H9 (cell line): ENCODE data around the gene RBPJL. TPM values are rescaled to one million over a fixed set of nuclear protein-coding genes. Genes with fewer than 3 reads are reported as not detected.

Experiments used
- DNase-seq: peaks from one replicate; pipeline ENCODE4 v3.0.0-alpha.2; 2017
- H2AFZ ChIP-seq: one replicate; pipeline ENCODE4 v1.6.1; 2013; ENCODE audit warnings: mild to moderate bottlenecking, low read length, control low read depth, moderate library complexity
- H2AK5ac ChIP-seq: 2 replicates; pipeline ENCODE4 v1.6.1; 2013; ENCODE audit warnings: low read length, control low read depth, mixed read lengths; ENCODE audit not compliant: insufficient read length
- H2BK120ac ChIP-seq: one replicate; pipeline ENCODE4 v1.6.1; 2013; ENCODE audit warnings: low read depth, mild to moderate bottlenecking, low read length, control low read depth, inconsistent platforms; ENCODE audit not compliant: poor library complexity, severe bottlenecking
- H2BK12ac ChIP-seq: 2 replicates; pipeline ENCODE4 v1.6.1; 2013; ENCODE audit warnings: low read length, control low read depth, mixed read lengths, low read depth; ENCODE audit not compliant: insufficient read length
- H2BK15ac ChIP-seq: 2 replicates; pipeline ENCODE4 v1.6.1; 2013; ENCODE audit warnings: low read depth, low read length, control low read depth
- H2BK20ac ChIP-seq: one replicate; pipeline ENCODE4 v1.6.1; 2013; ENCODE audit warnings: low read depth, mild to moderate bottlenecking, low read length, control low read depth, inconsistent platforms; ENCODE audit not compliant: poor library complexity, severe bottlenecking
- H2BK5ac ChIP-seq: 2 replicates; pipeline ENCODE4 v1.6.1; 2013; ENCODE audit warnings: low read length, control low read depth, mixed read lengths; ENCODE audit not compliant: insufficient read length
- H3K14ac ChIP-seq: 2 replicates; pipeline ENCODE4 v1.6.1; 2013; ENCODE audit warnings: low read length, control low read depth; ENCODE audit not compliant: insufficient read depth
- H3K18ac ChIP-seq: 2 replicates; pipeline ENCODE4 v1.6.1; 2013; ENCODE audit warnings: low read depth, mild to moderate bottlenecking, mixed read lengths, low read length, control low read depth; ENCODE audit not compliant: insufficient read length
- H3K23ac ChIP-seq: 2 replicates; pipeline ENCODE4 v1.6.1; 2013; ENCODE audit warnings: low read length, control low read depth, mixed read lengths, low read depth; ENCODE audit not compliant: insufficient read length
- H3K23me2 ChIP-seq: 2 replicates; pipeline ENCODE4 v1.6.1; 2013; ENCODE audit warnings: low read depth, mild to moderate bottlenecking, mixed read lengths, low read length, control low read depth; ENCODE audit not compliant: insufficient read length, poor library complexity, severe bottlenecking
- H3K27ac ChIP-seq: 2 replicates; pipeline ENCODE4 v1.5.1; 2013; ENCODE audit warnings: low read length, control low read depth, mixed read lengths, low read depth; ENCODE audit not compliant: insufficient read length
- H3K27me3 ChIP-seq: 2 replicates; pipeline ENCODE4 v1.6.1; 2013; ENCODE audit warnings: low read length, control low read depth, inconsistent platforms; ENCODE audit not compliant: insufficient read depth
- H3K4ac ChIP-seq: 2 replicates; pipeline ENCODE4 v1.6.1; 2013; ENCODE audit warnings: low read depth, mild to moderate bottlenecking, control low read depth, inconsistent platforms, low read length, moderate library complexity
- H3K4me1 ChIP-seq: 2 replicates; pipeline ENCODE4 v1.6.1; 2013; ENCODE audit warnings: low read length, control low read depth, inconsistent platforms; ENCODE audit not compliant: insufficient read depth
- H3K4me2 ChIP-seq: 2 replicates; pipeline ENCODE4 v1.6.1; 2013; ENCODE audit warnings: low read length, control low read depth, mixed read lengths; ENCODE audit not compliant: insufficient read length, insufficient read depth
- H3K56ac ChIP-seq: 2 replicates; pipeline ENCODE4 v1.6.1; 2013; ENCODE audit warnings: low read depth, mild to moderate bottlenecking, mixed read lengths, low read length, control low read depth; ENCODE audit not compliant: insufficient read length
- H3K79me1 ChIP-seq: 2 replicates; pipeline ENCODE4 v1.6.1; 2013; ENCODE audit warnings: low read depth, mild to moderate bottlenecking, moderate library complexity, low read length, control low read depth, inconsistent platforms; ENCODE audit not compliant: insufficient read depth, poor library complexity, severe bottlenecking
- H3K79me2 ChIP-seq: 2 replicates; pipeline ENCODE4 v1.6.1; 2013; ENCODE audit warnings: low read length, control low read depth, inconsistent platforms; ENCODE audit not compliant: insufficient read depth
- H3K9ac ChIP-seq: 2 replicates; pipeline ENCODE4 v1.6.1; 2013; ENCODE audit warnings: low read length, control low read depth, mixed read lengths; ENCODE audit not compliant: insufficient read length; ENCODE audit errors: extremely low read depth
- H3K9me3 ChIP-seq: one replicate; pipeline ENCODE4 v1.6.1; 2013; ENCODE audit warnings: low read depth, low read length, inconsistent platforms; ENCODE audit not compliant: control insufficient read depth
- H3T11ph ChIP-seq: one replicate; pipeline ENCODE4 v1.6.1; 2013; ENCODE audit warnings: mild to moderate bottlenecking, low read length, control low read depth, inconsistent platforms
- H4K20me1 ChIP-seq: one replicate; pipeline ENCODE4 v1.6.1; 2013; ENCODE audit not compliant: control insufficient read depth, insufficient read length, insufficient read depth
- H4K5ac ChIP-seq: 2 replicates; pipeline ENCODE4 v1.6.1; 2013; ENCODE audit warnings: low read depth, mild to moderate bottlenecking, mixed read lengths, low read length, control low read depth; ENCODE audit not compliant: insufficient read length
- H4K8ac ChIP-seq: replicated peaks from 2 replicates; pipeline ENCODE4 v1.6.1; 2013; ENCODE audit warnings: low read length, control low read depth, mixed read lengths, low read depth; ENCODE audit not compliant: insufficient read length
- H4K91ac ChIP-seq: 2 replicates; pipeline ENCODE4 v1.6.1; 2013; ENCODE audit warnings: low read depth, mild to moderate bottlenecking, moderate library complexity, mixed read lengths, low read length, control low read depth; ENCODE audit not compliant: insufficient read length
- H3K27ac Mint-ChIP-seq, 3 experiments: 2 replicates in 2 of 3; 3 replicates in 1 of 3; pipeline ENCODE4 v1.8.0; 2020 to 2021; ENCODE audit warnings: mixed read lengths in 3 of 3, mild to moderate bottlenecking in 1 of 3, moderate library complexity in 1 of 3
- H3K27me3 Mint-ChIP-seq: 2 replicates; pipeline ENCODE4 v1.8.0; 2021; ENCODE audit warnings: low read depth, mild to moderate bottlenecking, moderate library complexity, mixed read lengths
- H3K36me3 Mint-ChIP-seq, 3 experiments: 2 replicates in 2 of 3; 3 replicates in 1 of 3; pipeline ENCODE4 v1.8.0; 2020 to 2021; ENCODE audit warnings: low read depth in 3 of 3, mixed read lengths in 3 of 3; ENCODE audit not compliant: insufficient read depth in 1 of 3
- H3K4me1 Mint-ChIP-seq, 2 experiments: 2 replicates each; pipeline ENCODE4 v1.8.0; 2020; ENCODE audit warnings: mixed read lengths in 2 of 2
- H3K4me3 Mint-ChIP-seq, 2 experiments: 2 replicates in 1 of 2; 3 replicates in 1 of 2; pipeline ENCODE4 v1.8.0; 2020 to 2021; ENCODE audit warnings: mild to moderate bottlenecking in 2 of 2, mixed read lengths in 2 of 2, moderate library complexity in 1 of 2
- H3K9me3 Mint-ChIP-seq, 2 experiments: 2 replicates in 1 of 2; 3 replicates in 1 of 2; pipeline ENCODE4 v1.8.0; 2020; ENCODE audit warnings: mild to moderate bottlenecking in 2 of 2, mixed read lengths in 2 of 2, moderate library complexity in 1 of 2
- CTCF ChIP-seq: fragments of 200-600 bp; sonication (generic); conservative IDR thresholded peaks from 3 replicates; pipeline ENCODE4 v1.8.0; 2021; ENCODE audit warnings: antibody characterized with exemption, mild to moderate bottlenecking
- WGBS: extraction: QIAGEN DNeasy Blood & Tissue Kit; methylation state at CpG from one replicate; pipeline ENCODE4 v1.1.7; 2013; ENCODE audit warnings: missing lambda C conversion rate, low lambda C conversion rate, mixed read lengths; ENCODE audit not compliant: insufficient read length; ENCODE audit errors: extremely low coverage; 5-methylcytosine and 5-hydroxymethylcytosine counted together
- total RNA-seq: library from RNA; stranded (reverse); gene quantifications from 2 replicates; pipeline ENCODE4 v1.2.1, GENCODE V29; 2021

Gene RBPJL
- total RNA-seq, 1 experiment from 2014 or later: 0.28 TPM

GRCh38 chr20:45362804-45363610 lies 56.4 kb downstream of the RBPJL start, which contains the start of gene SYS1:
Gene SYS1 (plus strand): TSS chr20:45363156. CDS start chr20:45363532, 376 bp downstream.
- no peak within 1 kb of the TSS for H3K56ac ChIP-seq
- H3K4me2 ChIP-seq: peak within 1 kb of the TSS; percentile 91
- Mint-ChIP-seq H3K4me3 (peak within 1 kb of the TSS; percentile 97 to 99), H3K27me3 (no peaks in the 10 kb centered on the region), H3K36me3 (peaks cover 6 to 25% (median 17%) of the 10 kb centered on the region in 3 experiments; a peak in 6 of 7 replicates), H3K9me3 (no peaks in the 10 kb centered on the region), H3K4me1 (peaks cover 30 to 33% of the 10 kb centered on the region in 2 experiments), H3K27ac (peak within 1 kb of the TSS; percentile 96 to 98 (median 97))
- peaks cover 9% of the 10 kb centered on the region for H3K23me2 ChIP-seq
- H2BK120ac ChIP-seq: no peak within 1 kb of the TSS
- H3K4ac ChIP-seq: no peak within 1 kb of the TSS
- H3K79me2 ChIP-seq: no peaks in the 10 kb centered on the region; the same call in 1 of the 2 replicates
- H3K4me1 ChIP-seq: peaks cover 6% of the 10 kb centered on the region; the same call in 1 of the 2 replicates
- peak; percentile 93 for TF ChIP-seq CTCF
- WGBS: no CpG with 5 or more reads among the region's 55 CpGs
- peak; percentile 99 for DNase-seq
- H3K27me3 ChIP-seq: no peaks in the 10 kb centered on the region
- no peak within 1 kb of the TSS for H3K27ac ChIP-seq
- no peak within 1 kb of the TSS for H2BK5ac ChIP-seq
- H2AK5ac ChIP-seq: no peak within 1 kb of the TSS
- H3K23ac ChIP-seq: no peak within 1 kb of the TSS
- H2BK20ac ChIP-seq: no peak within 1 kb of the TSS
- H3K9ac ChIP-seq: peak within 1 kb of the TSS; percentile 74
- H2BK12ac ChIP-seq: no peak within 1 kb of the TSS
- H3K79me1 ChIP-seq: peaks cover 2% of the 10 kb centered on the region
- no peak within 1 kb of the TSS for H4K5ac ChIP-seq
- no peak within 1 kb of the TSS for H3T11ph ChIP-seq
- H3K9me3 ChIP-seq: no peaks in the 10 kb centered on the region
- no peaks in the 10 kb centered on the region for H4K20me1 ChIP-seq
- no peak within 1 kb of the TSS for H4K8ac ChIP-seq
- peak within 1 kb of the TSS; percentile 92 for H2AFZ ChIP-seq
- no peak within 1 kb of the TSS for H4K91ac ChIP-seq
- no peak within 1 kb of the TSS for H2BK15ac ChIP-seq
- H3K18ac ChIP-seq: peak within 1 kb of the TSS; percentile 55
- 0 out of 2 replicates have a peak within 1 kb of the TSS, but pooled peaks have one; percentile 66 for H3K14ac ChIP-seq
